Right atrium auricular region (tissue), 2 donors: ENCODE results near the gene PPIP5K1. TPM values are rescaled to one million over a fixed set of nuclear protein-coding genes. Genes with fewer than 3 reads are reported as not detected.

Experiments
- DNase-seq: peaks from one replicate; pipeline ENCODE4 v3.0.0-alpha.2; 2019; ENCODE audit warnings: low spot score
- H3K27ac ChIP-seq, 2 donors: fragments of 200-600 bp; sonication (generic); 1 replicate in 1 of 2; 2 replicates in 1 of 2; pipeline ENCODE4 v1.5.1; 2016 to 2019
- H3K27me3 ChIP-seq, 2 donors: fragments of 200-600 bp; sonication (generic); one replicate each; pipeline versions ENCODE4 v1.5.1 to v1.6.0; 2017 to 2019
- H3K36me3 ChIP-seq: fragments of 200-600 bp; sonication (generic); one replicate; pipeline ENCODE4 v1.5.1; 2016
- H3K4me1 ChIP-seq, 2 donors: fragments of 200-600 bp; sonication (generic); one replicate each; pipeline versions ENCODE4 v1.5.1 to v1.6.0; 2017 to 2019
- H3K4me3 ChIP-seq, 2 donors: fragments of 200-600 bp; sonication (generic); 1 replicate in 1 of 2; 2 replicates in 1 of 2; pipeline ENCODE4 v1.5.1; 2017 to 2019; ENCODE audit warnings: mild to moderate bottlenecking in 1 of 2, moderate library complexity in 1 of 2
- H3K9me3 ChIP-seq, 2 donors: fragments of 200-600 bp; sonication (generic); one replicate each; pipeline ENCODE4 v1.5.1; 2019
- total RNA-seq, 2 donors: library from RNA; depleted of rRNA; stranded (reverse); fragments of >200 nt; gene quantifications; one replicate each; pipeline ENCODE4 v1.1.0, GENCODE V29; 2016
- TF ChIP-seq, protein P1 (sequence below), 2 donors: fragments of 200-600 bp; sonication (generic); IDR thresholded peaks; one replicate each; pipeline ENCODE4 v1.5.1; 2019; ENCODE audit warnings: antibody characterized with exemption in 2 of 2

Gene PPIP5K1
- total RNA-seq, 2 donors from 2014 or later = 8.3 to 12.3 TPM

DNA sequence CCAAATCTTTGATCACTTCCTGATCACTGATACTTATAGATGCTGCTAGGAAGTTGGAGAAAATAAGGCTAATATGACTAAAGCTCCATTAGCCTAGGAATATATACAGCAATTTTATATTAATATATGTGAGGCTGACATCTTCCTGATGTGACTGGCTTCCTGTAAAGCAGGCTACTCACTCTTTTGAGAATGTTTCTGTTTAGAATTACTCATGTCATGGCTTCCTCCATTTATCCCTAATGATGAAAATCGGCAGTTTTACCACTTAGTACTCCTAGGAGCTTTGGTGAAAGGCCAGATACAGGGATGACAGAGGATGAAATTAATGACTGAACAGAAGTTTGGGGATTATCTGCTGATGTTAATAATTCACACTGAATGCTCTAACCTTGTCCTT lies 76.5 kb downstream of the PPIP5K1 start:
- TF ChIP-seq, protein P1, sequence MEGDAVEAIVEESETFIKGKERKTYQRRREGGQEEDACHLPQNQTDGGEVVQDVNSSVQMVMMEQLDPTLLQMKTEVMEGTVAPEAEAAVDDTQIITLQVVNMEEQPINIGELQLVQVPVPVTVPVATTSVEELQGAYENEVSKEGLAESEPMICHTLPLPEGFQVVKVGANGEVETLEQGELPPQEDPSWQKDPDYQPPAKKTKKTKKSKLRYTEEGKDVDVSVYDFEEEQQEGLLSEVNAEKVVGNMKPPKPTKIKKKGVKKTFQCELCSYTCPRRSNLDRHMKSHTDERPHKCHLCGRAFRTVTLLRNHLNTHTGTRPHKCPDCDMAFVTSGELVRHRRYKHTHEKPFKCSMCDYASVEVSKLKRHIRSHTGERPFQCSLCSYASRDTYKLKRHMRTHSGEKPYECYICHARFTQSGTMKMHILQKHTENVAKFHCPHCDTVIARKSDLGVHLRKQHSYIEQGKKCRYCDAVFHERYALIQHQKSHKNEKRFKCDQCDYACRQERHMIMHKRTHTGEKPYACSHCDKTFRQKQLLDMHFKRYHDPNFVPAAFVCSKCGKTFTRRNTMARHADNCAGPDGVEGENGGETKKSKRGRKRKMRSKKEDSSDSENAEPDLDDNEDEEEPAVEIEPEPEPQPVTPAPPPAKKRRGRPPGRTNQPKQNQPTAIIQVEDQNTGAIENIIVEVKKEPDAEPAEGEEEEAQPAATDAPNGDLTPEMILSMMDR (IDR thresholded peaks at IDR 0.05) = no peak
- Histone ChIP-seq H3K4me1 (peaks cover 0 to 65% of the 10 kb centered on the region in 2 donors), H3K27me3 (no peaks in the 10 kb centered on the region), H3K9me3 (no peaks in the 10 kb centered on the region), H3K4me3 (no peak overlapping the region), H3K36me3 (no peaks in the 10 kb centered on the region), H3K27ac (peak overlapping the region; percentile 36 to 60)
- DNase-seq = no peak

DNA sequence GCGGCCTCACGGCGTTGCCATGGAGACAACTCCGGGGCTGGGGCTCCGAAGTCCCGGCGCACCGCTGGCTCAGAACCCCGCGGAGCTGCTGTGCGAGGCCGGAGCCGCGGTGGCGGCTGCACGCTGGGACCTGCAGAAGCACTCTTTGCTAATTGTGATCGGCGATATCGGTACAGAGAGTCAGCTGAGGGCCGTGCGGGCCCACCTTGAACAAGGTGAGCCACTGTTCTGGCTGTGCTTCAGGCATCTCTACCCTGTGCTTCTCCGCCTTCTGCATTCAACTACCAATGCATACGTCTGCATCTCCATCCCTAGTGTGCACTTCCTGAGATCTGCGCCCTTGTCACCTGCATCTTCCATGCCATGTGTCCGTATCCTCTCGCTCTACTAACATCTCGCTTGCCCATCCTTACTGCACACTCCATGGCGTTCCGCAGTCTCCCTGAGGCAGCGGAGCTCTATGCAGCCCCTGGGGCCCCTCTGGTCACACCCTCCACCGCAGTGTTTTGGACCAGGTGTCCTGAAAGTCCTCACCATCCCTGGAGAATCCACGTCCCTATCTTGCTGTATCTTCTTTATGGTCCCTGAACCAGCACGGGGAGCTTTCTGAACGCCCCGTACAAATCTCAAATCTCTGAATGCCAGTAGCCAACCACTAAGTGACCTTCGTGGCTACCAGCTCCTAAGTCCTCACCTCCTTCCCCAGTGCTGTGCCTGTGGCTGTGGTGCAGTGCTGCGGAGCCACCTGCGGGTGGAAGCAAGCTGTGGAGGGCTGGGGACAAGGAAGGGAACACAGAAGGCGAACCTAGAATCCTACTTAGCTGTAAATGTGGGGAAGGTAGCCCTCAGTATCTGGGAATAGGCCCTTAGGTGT lies 78.8 kb downstream of the PPIP5K1 start:
- peaks cover 0 to 51% of the 10 kb centered on the region in 2 donors for H3K4me1 ChIP-seq
- H3K27ac ChIP-seq = peak overlapping the region; percentile 89 to 91
- H3K4me3 ChIP-seq = peak overlapping the region; percentile 51 to 60
- H3K36me3 ChIP-seq = no peaks in the 10 kb centered on the region
- H3K9me3 ChIP-seq = no peaks in the 10 kb centered on the region
- no peaks in the 10 kb centered on the region for H3K27me3 ChIP-seq
- TF ChIP-seq, protein P1 (IDR thresholded peaks at IDR 0.05) = peak in 1 of 2 donors; percentile 26
- DNase-seq = peak; percentile 55

DNA sequence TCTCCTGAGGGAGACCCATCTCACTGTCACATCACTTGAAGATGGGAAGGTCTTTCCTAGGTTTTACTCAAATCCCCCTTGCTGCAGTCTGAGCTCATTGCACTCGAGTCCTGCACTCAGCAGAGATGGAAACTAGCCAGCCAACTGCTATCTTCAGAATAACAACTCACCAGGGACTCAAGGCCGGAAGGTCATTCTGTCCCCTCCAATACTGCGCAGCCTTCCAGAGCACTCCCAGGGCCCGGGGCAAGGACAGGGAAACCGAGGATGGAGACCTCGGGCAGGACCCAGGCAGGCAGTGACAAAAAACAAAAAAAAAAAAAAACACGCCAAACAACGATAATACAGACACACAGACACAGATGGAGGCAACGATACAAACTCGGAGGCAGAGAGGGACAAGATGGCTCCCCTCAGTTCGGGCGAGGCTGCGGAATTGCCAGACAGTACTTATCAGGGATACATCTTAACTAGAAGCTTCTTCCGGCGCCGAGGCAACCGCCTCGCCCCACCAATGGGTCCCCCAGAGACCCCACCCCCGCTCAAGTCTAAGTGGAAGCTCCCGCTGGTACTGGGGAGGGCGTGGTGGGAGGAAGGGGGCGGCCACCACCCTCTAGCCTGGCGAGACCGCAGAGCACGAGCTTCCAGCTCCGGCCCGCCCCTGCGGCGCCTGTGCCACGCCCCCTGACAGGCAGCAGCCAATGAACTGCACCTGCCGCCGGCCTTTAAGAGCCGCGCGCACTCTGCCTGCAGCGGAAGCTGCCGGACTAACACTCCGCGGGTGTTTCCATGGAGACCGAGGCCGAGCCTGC lies 79.6 kb downstream of the PPIP5K1 start:
- Histone ChIP-seq H3K27ac (peak overlapping the region; percentile 89 to 91), H3K9me3 (no peaks in the 10 kb centered on the region), H3K4me1 (peaks cover 0 to 42% of the 10 kb centered on the region in 2 donors), H3K4me3 (peak overlapping the region; percentile 51 to 60), H3K27me3 (no peaks in the 10 kb centered on the region), H3K36me3 (no peaks in the 10 kb centered on the region)
- DNase-seq = peak; percentile 99
- TF ChIP-seq, protein P1 (IDR thresholded peaks at IDR 0.05) = peak; percentile 33 to 61

DNA sequence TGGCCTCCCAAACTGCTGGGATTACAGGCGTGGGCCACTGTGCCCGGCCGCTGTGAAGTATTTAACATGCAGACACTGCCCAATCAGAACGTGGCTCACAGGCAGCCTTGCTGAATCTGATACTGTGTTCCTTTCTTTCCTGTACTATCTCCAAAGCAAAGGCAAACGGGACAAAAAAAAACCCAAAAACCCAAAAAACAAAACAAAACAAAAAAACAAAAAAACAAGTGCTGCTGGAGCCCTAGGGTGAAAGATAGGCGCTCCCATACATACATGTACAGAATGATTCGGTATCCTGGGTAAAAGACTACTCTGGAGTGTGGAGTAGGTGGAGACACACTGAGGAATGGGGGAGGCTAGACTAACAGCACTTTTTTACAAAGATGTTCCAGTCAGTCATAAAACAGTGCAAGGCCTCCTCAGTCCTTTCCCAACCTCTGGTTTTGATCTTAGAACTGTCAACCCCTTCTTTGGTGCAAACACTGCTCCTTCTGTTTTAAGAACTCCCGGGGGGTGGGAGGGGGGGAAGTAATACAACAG lies 80.3 kb downstream of the PPIP5K1 start:
- TF ChIP-seq, protein P1 (IDR thresholded peaks at IDR 0.05) = no peak
- Histone ChIP-seq H3K27ac (peak overlapping the region; percentile 89 to 91), H3K27me3 (no peaks in the 10 kb centered on the region), H3K36me3 (no peaks in the 10 kb centered on the region), H3K9me3 (no peaks in the 10 kb centered on the region), H3K4me1 (peaks cover 0 to 37% of the 10 kb centered on the region in 2 donors), H3K4me3 (peak overlapping the region; percentile 51 to 60)
- no peak for DNase-seq

DNA sequence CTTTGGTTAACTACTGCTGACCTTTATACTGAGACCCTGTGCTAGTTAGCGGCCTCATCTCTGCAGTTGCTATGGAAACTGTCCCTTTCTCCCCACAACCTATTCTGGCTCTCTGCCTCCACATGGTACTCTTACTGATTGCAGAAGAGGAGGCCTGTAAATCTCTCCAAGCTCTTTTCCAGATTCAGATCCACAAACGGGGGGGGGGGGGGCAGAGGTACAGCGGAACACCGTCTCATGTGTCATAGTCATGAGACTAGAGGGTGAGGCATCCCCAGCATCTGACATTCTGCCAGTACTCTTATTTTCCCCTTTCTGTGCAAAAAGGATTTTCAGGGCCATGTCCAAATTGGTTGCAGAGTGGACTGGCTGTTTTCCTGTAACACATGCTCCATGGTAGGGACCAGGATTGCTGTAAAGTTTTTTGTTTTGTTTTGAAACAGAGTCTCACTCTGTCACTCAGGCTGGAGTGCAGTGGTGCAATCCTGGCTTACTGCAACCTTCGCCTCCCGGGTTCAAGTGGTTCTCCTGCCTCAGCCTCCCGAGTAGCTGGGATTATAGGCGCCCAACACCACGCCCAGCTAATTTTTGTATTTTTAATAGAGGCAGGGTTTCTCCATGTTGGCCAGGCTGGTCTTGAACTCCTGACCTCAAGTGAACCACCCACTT lies 80.9 kb downstream of the PPIP5K1 start:
- Histone ChIP-seq H3K27ac (peak overlapping the region; percentile 89 to 91), H3K36me3 (no peaks in the 10 kb centered on the region), H3K4me3 (peak overlapping the region in 1 of 2 donors; percentile 60), H3K27me3 (no peaks in the 10 kb centered on the region), H3K4me1 (peaks cover 0 to 31% of the 10 kb centered on the region in 2 donors), H3K9me3 (no peaks in the 10 kb centered on the region)
- peak; percentile 59 for DNase-seq
- TF ChIP-seq, protein P1 (IDR thresholded peaks at IDR 0.05) = no peak
